Trophoblast cell (in vitro differentiated cells and primary cell): Measurements from ENCODE around the gene VPS45.
"Not testable (repeated sequence)": the region's sequence is repeated elsewhere in the genome, so short reads cannot be mapped to it uniquely, and the experiment has no call there.

Experiments
- DNase-seq, 2 donors: peaks; one replicate each; pipeline ENCODE4 v3.0.0-alpha.2; 2016
- H2AFZ ChIP-seq: 2 replicates; pipeline ENCODE4 v1.6.1; 2013; ENCODE audit warnings: low read length, moderate library complexity, mild to moderate bottlenecking; ENCODE audit not compliant: insufficient read depth, poor library complexity
- H2AK5ac ChIP-seq: 2 replicates; pipeline ENCODE4 v1.6.1; 2013; ENCODE audit warnings: mild to moderate bottlenecking, low read length
- H2BK120ac ChIP-seq: 2 replicates; pipeline ENCODE4 v1.6.1; 2013; ENCODE audit warnings: low read length, mild to moderate bottlenecking, moderate library complexity; ENCODE audit not compliant: insufficient read depth, poor library complexity
- H2BK12ac ChIP-seq: 2 replicates; pipeline ENCODE4 v1.6.1; 2013; ENCODE audit warnings: mild to moderate bottlenecking, low read length, moderate library complexity
- H2BK5ac ChIP-seq: 2 replicates; pipeline ENCODE4 v1.6.1; 2013; ENCODE audit warnings: low read length, low read depth, moderate library complexity, mild to moderate bottlenecking; ENCODE audit not compliant: poor library complexity
- H3K14ac ChIP-seq: 2 replicates; pipeline ENCODE4 v1.6.1; 2013; ENCODE audit warnings: mild to moderate bottlenecking, low read length
- H3K18ac ChIP-seq: 2 replicates; pipeline ENCODE4 v1.6.1; 2013; ENCODE audit warnings: mild to moderate bottlenecking, low read length
- H3K23ac ChIP-seq: 2 replicates; pipeline ENCODE4 v1.6.1; 2013; ENCODE audit warnings: low read length
- H3K27ac ChIP-seq: 2 replicates; pipeline ENCODE4 v1.5.1; 2013; ENCODE audit warnings: low read depth, mild to moderate bottlenecking, inconsistent platforms, low read length, moderate library complexity
- H3K27me3 ChIP-seq: 2 replicates; pipeline ENCODE4 v1.6.1; 2013; ENCODE audit warnings: inconsistent platforms, mild to moderate bottlenecking, low read length, moderate library complexity; ENCODE audit not compliant: insufficient read depth
- H3K36me3 ChIP-seq, 2 experiments: 1 replicate in 1 of 2; 2 replicates in 1 of 2; pipeline ENCODE4 v1.6.1; 2013; ENCODE audit warnings: low read length in 2 of 2, mild to moderate bottlenecking in 2 of 2, moderate library complexity in 1 of 2; ENCODE audit not compliant: insufficient read depth in 2 of 2, control insufficient read depth in 1 of 2
- H3K4ac ChIP-seq: 2 replicates; pipeline ENCODE4 v1.6.1; 2013; ENCODE audit warnings: low read depth, mild to moderate bottlenecking, low read length, moderate library complexity
- H3K4me1 ChIP-seq, 2 experiments: 1 replicate in 1 of 2; 2 replicates in 1 of 2; pipeline ENCODE4 v1.6.1; 2013; ENCODE audit warnings: low read length in 2 of 2, mild to moderate bottlenecking in 2 of 2, moderate library complexity in 1 of 2; ENCODE audit not compliant: insufficient read depth in 2 of 2, control insufficient read depth in 1 of 2
- H3K4me2 ChIP-seq: 2 replicates; pipeline ENCODE4 v1.6.1; 2013; ENCODE audit warnings: inconsistent platforms, mild to moderate bottlenecking, low read length, moderate library complexity
- H3K4me3 ChIP-seq: 2 replicates; pipeline ENCODE4 v1.5.1; 2013; ENCODE audit warnings: mild to moderate bottlenecking, low read depth, low read length, inconsistent platforms
- H3K79me1 ChIP-seq: one replicate; pipeline ENCODE4 v1.6.1; 2013; ENCODE audit warnings: low read length
- H3K79me2 ChIP-seq: 2 replicates; pipeline ENCODE4 v1.6.1; 2013; ENCODE audit warnings: low read length, mild to moderate bottlenecking; ENCODE audit not compliant: control insufficient read depth, insufficient read depth, poor library complexity
- H3K9ac ChIP-seq: 2 replicates; pipeline ENCODE4 v1.6.1; 2013; ENCODE audit warnings: mild to moderate bottlenecking, low read length
- H3K9me3 ChIP-seq: 2 replicates; pipeline ENCODE4 v1.6.1; 2013; ENCODE audit warnings: low read depth, mild to moderate bottlenecking, control low read depth, inconsistent platforms, low read length; ENCODE audit not compliant: insufficient read depth
- H4K12ac ChIP-seq: 2 replicates; pipeline ENCODE4 v1.6.1; 2013; ENCODE audit warnings: low read depth, mild to moderate bottlenecking, low read length, moderate library complexity
- H4K8ac ChIP-seq: 2 replicates; pipeline ENCODE4 v1.6.1; 2013; ENCODE audit warnings: low read depth, mild to moderate bottlenecking, low read length, moderate library complexity
- H4K91ac ChIP-seq: one replicate; pipeline ENCODE4 v1.6.1; 2013; ENCODE audit warnings: low read depth, mild to moderate bottlenecking, low read length, moderate library complexity
- WGBS: extraction: QIAGEN DNeasy Blood & Tissue Kit; methylation state at CpG from one replicate; pipeline ENCODE4 v1.1.7; 2013; ENCODE audit warnings: missing lambda C conversion rate; ENCODE audit not compliant: insufficient read length, insufficient coverage; ENCODE audit errors: extremely low coverage; 5-methylcytosine and 5-hydroxymethylcytosine counted together

Gene VPS45

GRCh38 chr1:150049926-150050325 is 17.6 kb upstream of the VPS45 start:
- H4K91ac ChIP-seq = no peak overlapping the region
- no peak overlapping the region for H2AFZ ChIP-seq
- no peaks in the 10 kb centered on the region for H3K27me3 ChIP-seq
- H2BK5ac ChIP-seq = no peak overlapping the region
- no peak overlapping the region for H2BK12ac ChIP-seq
- no peaks in the 10 kb centered on the region for H3K9me3 ChIP-seq
- no peaks in the 10 kb centered on the region for H3K79me2 ChIP-seq
- no peak overlapping the region for H4K12ac ChIP-seq
- H3K36me3 ChIP-seq = no peaks in the 10 kb centered on the region
- H3K27ac ChIP-seq = no peak overlapping the region
- H3K4me1 ChIP-seq = no peaks in the 10 kb centered on the region
- no peak overlapping the region for H3K4me3 ChIP-seq
- no peak overlapping the region for H3K4me2 ChIP-seq
- no peak overlapping the region for H2BK120ac ChIP-seq
- no peak overlapping the region for H3K9ac ChIP-seq
- H3K14ac ChIP-seq = no peak overlapping the region
- DNase-seq = no peak
- no peak overlapping the region for H3K4ac ChIP-seq
- H3K18ac ChIP-seq = no peak overlapping the region
- H3K23ac ChIP-seq = no peak overlapping the region
- no peak overlapping the region for H2AK5ac ChIP-seq
- H4K8ac ChIP-seq = no peak overlapping the region
- WGBS = no CpG with 5 or more reads among the region's 2 CpGs
- no peaks in the 10 kb centered on the region for H3K79me1 ChIP-seq

GRCh38 chr1:150051089-150051373 is 16.5 kb upstream of the VPS45 start:
- H3K4me2 ChIP-seq = no peak overlapping the region
- H3K4me1 ChIP-seq = no peaks in the 10 kb centered on the region
- WGBS = no CpG with 5 or more reads among the region's 7 CpGs
- H2BK5ac ChIP-seq = no peak overlapping the region
- H2BK12ac ChIP-seq = no peak overlapping the region
- no peak overlapping the region for H2AK5ac ChIP-seq
- H3K79me1 ChIP-seq = no peaks in the 10 kb centered on the region
- H3K27ac ChIP-seq = no peak overlapping the region
- no peaks in the 10 kb centered on the region for H3K27me3 ChIP-seq
- H4K12ac ChIP-seq = no peak overlapping the region
- H2AFZ ChIP-seq = no peak overlapping the region
- DNase-seq = no peak
- H3K23ac ChIP-seq = no peak overlapping the region
- H3K9ac ChIP-seq = no peak overlapping the region
- no peaks in the 10 kb centered on the region for H3K79me2 ChIP-seq
- no peak overlapping the region for H4K91ac ChIP-seq
- H4K8ac ChIP-seq = no peak overlapping the region
- H2BK120ac ChIP-seq = no peak overlapping the region
- H3K9me3 ChIP-seq = no peaks in the 10 kb centered on the region
- no peak overlapping the region for H3K18ac ChIP-seq
- H3K4me3 ChIP-seq = no peak overlapping the region
- H3K36me3 ChIP-seq = no peaks in the 10 kb centered on the region
- H3K4ac ChIP-seq = no peak overlapping the region
- H3K14ac ChIP-seq = no peak overlapping the region

GRCh38 chr1:150051905-150052412 is 15.6 kb upstream of the VPS45 start:
- H3K23ac ChIP-seq, H3K4me3 ChIP-seq, H3K36me3 ChIP-seq, H3K79me1 ChIP-seq, H3K4me2 ChIP-seq, H2AFZ ChIP-seq, DNase-seq, H3K14ac ChIP-seq, H3K4me1 ChIP-seq, H3K18ac ChIP-seq, H3K79me2 ChIP-seq, H3K27me3 ChIP-seq, H3K9me3 ChIP-seq, H4K8ac ChIP-seq, H2BK5ac ChIP-seq, H4K12ac ChIP-seq, H4K91ac ChIP-seq, H3K9ac ChIP-seq, H3K4ac ChIP-seq, H2BK12ac ChIP-seq, H2BK120ac ChIP-seq, H2AK5ac ChIP-seq, H3K27ac ChIP-seq: not testable (repeated sequence)
- no CpG with 5 or more reads among the region's 3 CpGs for WGBS

- H3K4me1 ChIP-seq = no peaks in the 10 kb centered on the region
- H3K79me2 ChIP-seq = no peaks in the 10 kb centered on the region
- H3K4me2 ChIP-seq = no peak overlapping the region
- DNase-seq = peak in 1 of 2 donors; percentile 0
- no peak overlapping the region for H3K18ac ChIP-seq
- H3K23ac ChIP-seq = no peak overlapping the region
- H2BK120ac ChIP-seq = no peak overlapping the region
- H3K27me3 ChIP-seq = no peaks in the 10 kb centered on the region
- H3K4ac ChIP-seq = no peak overlapping the region
- H3K9me3 ChIP-seq = no peaks in the 10 kb centered on the region
- no peaks in the 10 kb centered on the region for H3K36me3 ChIP-seq
- H3K14ac ChIP-seq = no peak overlapping the region
- H2BK12ac ChIP-seq = no peak overlapping the region
- no peaks in the 10 kb centered on the region for H3K79me1 ChIP-seq
- no peak overlapping the region for H2AK5ac ChIP-seq
- H2AFZ ChIP-seq = no peak overlapping the region
- no peak overlapping the region for H4K91ac ChIP-seq
- no CpG with 5 or more reads among the region's 3 CpGs for WGBS
- no peak overlapping the region for H3K27ac ChIP-seq
- H2BK5ac ChIP-seq = no peak overlapping the region
- no peak overlapping the region for H3K4me3 ChIP-seq
- H4K12ac ChIP-seq = no peak overlapping the region
- no peak overlapping the region for H3K9ac ChIP-seq
- H4K8ac ChIP-seq = no peak overlapping the region
Measured at GRCh38 chr1:150053926-150054325, 13.7 kb upstream of the VPS45 start.
